T47D (cell line): ENCODE data around the gene TMC6.
"Not testable (repeated sequence)": the region's sequence is repeated elsewhere in the genome, so short reads cannot be mapped to it uniquely, and the experiment has no call there.

Experiments used
- DNase-seq, 2 experiments: peaks; one replicate each; pipeline versions ENCODE4 v3.0.0 to v3.0.0-alpha.2; 2011 to 2012; ENCODE audit warnings: low read depth in 1 of 2, low spot score in 1 of 2
- JUND ChIP-seq: IDR thresholded peaks from 2 replicates; pipeline ENCODE4 v1.6.1; 2012; ENCODE audit warnings: low read depth
- in situ Hi-C: cut with HindIII; loops from 2 replicates; pipeline ENCODE4 v1.10.0; 2016; ENCODE audit warnings: low sequenced_read_pairs, low pct_unique_long_range_greater_than_20kb

TMC6 gene

GRCh38 chr17:78147315-78147998 lies 18.9 kb upstream of the TMC6 start:
- no peak for TF ChIP-seq JUND
- in situ Hi-C loops: no loop called here
- DNase-seq: no peak

- no peak for TF ChIP-seq JUND
- DNase-seq: no peak
- in situ Hi-C loops: no loop called here
These were observed 18.3 kb upstream of the TMC6 start for GRCh38 chr17:78146881-78147280.

- no peak for DNase-seq
- TF ChIP-seq JUND: no peak
- in situ Hi-C loops: no loop called here
These were observed 17.9 kb upstream of the TMC6 start for GRCh38 chr17:78146471-78146869.

- peak in 1 of 2 experiments; percentile 97 for DNase-seq
- TF ChIP-seq JUND: no peak
These were observed 16.4 kb upstream of the TMC6 start for GRCh38 chr17:78144736-78145641.

GRCh38 chr17:78144147-78144719 lies 15.7 kb upstream of the TMC6 start:
- TF ChIP-seq JUND: no peak
- in situ Hi-C loops: no loop called here
- peak in 1 of 2 experiments; percentile 77 for DNase-seq

More at GRCh38 chr17:78144736-78145641, 16.4 kb upstream of the TMC6 start:
- in situ Hi-C loops: no loop called here

GRCh38 chr17:78143214-78144146 lies 14.9 kb upstream of the TMC6 start:
- no peak for DNase-seq
- in situ Hi-C loops: no loop called here
- no peak for TF ChIP-seq JUND

- TF ChIP-seq JUND: no peak
- peak in 1 of 2 experiments; percentile 74 for DNase-seq
- in situ Hi-C loops: no loop called here
These were observed 13.7 kb upstream of the TMC6 start for GRCh38 chr17:78142119-78142861.

- no peak for TF ChIP-seq JUND
- in situ Hi-C loops: no loop called here
- no peak for DNase-seq
These were observed 13.0 kb upstream of the TMC6 start for GRCh38 chr17:78141437-78142118.

- no peak for TF ChIP-seq JUND
- in situ Hi-C loops: no loop called here
These were observed 11.9 kb upstream of the TMC6 start for GRCh38 chr17:78140169-78141051.

GRCh38 chr17:78139861-78140168 lies 11.3 kb upstream of the TMC6 start:
- DNase-seq, in situ Hi-C loops: not testable (repeated sequence)

More at GRCh38 chr17:78140169-78141051, 11.9 kb upstream of the TMC6 start:
- DNase-seq: peak; percentile 81 to 100
